Activated CD4-positive, CD25-positive, alpha-beta regulatory T cell treated with anti-CD3 and anti-CD28 coated beads, Interleukin-2, amount 50 U/mL, for 24 hours (primary cell): ENCODE data around the gene SH3GLB2.

Source experiments
- ATAC-seq, 2 donors: fragments of 150-1000 bp; cut with Tn5 transposase; one replicate each; pipeline ENCODE4 v1.10.0; 2021; ENCODE audit warnings: mild to moderate bottlenecking in 1 of 2, moderate library complexity in 1 of 2

SH3GLB2 gene

GRCh38 chr9:129028192-129028966 lies at the start of gene SH3GLB2:
TSS of gene SH3GLB2 (minus strand) at chr9:129028331. CDS start at chr9:129028154, 177 bp downstream.
- peak; percentile 81 to 84 for ATAC-seq

- ATAC-seq = no peak
These were observed 49.1 kb upstream of the SH3GLB2 start for GRCh38 chr9:129077236-129077635.

- no peak for ATAC-seq
These were observed 48.5 kb upstream of the SH3GLB2 start for GRCh38 chr9:129076640-129077037.

GRCh38 chr9:129075996-129076639 lies 48.0 kb upstream of the SH3GLB2 start:
- ATAC-seq = no peak

- no peak for ATAC-seq
These were observed 46.0 kb upstream of the SH3GLB2 start for GRCh38 chr9:129074106-129074505.

GRCh38 chr9:129073404-129073803 lies 45.3 kb upstream of the SH3GLB2 start:
- no peak for ATAC-seq

- ATAC-seq = no peak
These were observed 44.0 kb upstream of the SH3GLB2 start for GRCh38 chr9:129072171-129072570.

GRCh38 chr9:129071526-129072126 lies 43.5 kb upstream of the SH3GLB2 start:
- ATAC-seq = no peak

GRCh38 chr9:129070696-129071525 lies 42.8 kb upstream of the SH3GLB2 start:
- ATAC-seq = no peak

GRCh38 chr9:129069862-129070641 lies 41.9 kb upstream of the SH3GLB2 start:
- no peak for ATAC-seq

- peak; percentile 89 to 90 for ATAC-seq
These were observed 41.1 kb upstream of the SH3GLB2 start for GRCh38 chr9:129068990-129069861.

GRCh38 chr9:129068110-129068509 lies 40.0 kb upstream of the SH3GLB2 start:
- no peak for ATAC-seq

GRCh38 chr9:129064499-129064908 lies 36.4 kb upstream of the SH3GLB2 start:
- no peak for ATAC-seq

- ATAC-seq = no peak
These were observed 34.9 kb upstream of the SH3GLB2 start for GRCh38 chr9:129063061-129063460.

- no peak for ATAC-seq
These were observed 32.9 kb upstream of the SH3GLB2 start for GRCh38 chr9:129060991-129061390.

- ATAC-seq = no peak
These were observed 32.0 kb upstream of the SH3GLB2 start for GRCh38 chr9:129059796-129060785.

- ATAC-seq = no peak
These were observed 31.0 kb upstream of the SH3GLB2 start for GRCh38 chr9:129058965-129059795.

- ATAC-seq = no peak
These were observed 26.2 kb upstream of the SH3GLB2 start for GRCh38 chr9:129054163-129054851.
